WTC11 (cell line): ENCODE measurements around the gene PIK3R4.

Experiments
- ARID4B ChIP-seq: sonication (generic); formaldehyde crosslinking; IDR thresholded peaks from 2 replicates; pipeline ENCODE4 v1.8.0; 2023; ENCODE audit warnings: missing genetic modification reagents, mild to moderate bottlenecking, borderline replicate concordance
- CBFB ChIP-seq: sonication (generic); formaldehyde crosslinking; IDR thresholded peaks from 2 replicates; pipeline ENCODE4 v1.8.1; 2022; ENCODE audit warnings: mild to moderate bottlenecking, low read depth, missing genetic modification reagents
- KAT7 ChIP-seq: sonication (generic); formaldehyde crosslinking; IDR thresholded peaks from 2 replicates; pipeline ENCODE4 v1.8.1; 2023; ENCODE audit warnings: missing genetic modification reagents, mild to moderate bottlenecking, borderline replicate concordance
- RORB ChIP-seq: fragments of 250-450 bp; sonication (Bioruptor Pico); IDR thresholded peaks from 2 replicates; pipeline ENCODE4 v1.9.0; 2021; ENCODE audit warnings: mild to moderate bottlenecking
- SMAD4 ChIP-seq: sonication (generic); formaldehyde crosslinking; IDR thresholded peaks from 2 replicates; pipeline ENCODE4 v1.8.0; 2022; ENCODE audit warnings: mild to moderate bottlenecking, missing genetic modification reagents
- ZBTB21 ChIP-seq: sonication (generic); formaldehyde crosslinking; IDR thresholded peaks from 2 replicates; pipeline ENCODE4 v1.8.1; 2023; ENCODE audit warnings: mild to moderate bottlenecking, missing genetic modification reagents, borderline replicate concordance
- TF ChIP-seq, protein P1 (sequence below): fragments of 200-600 bp; IDR thresholded peaks from 2 replicates; pipeline ENCODE4 v1.8.0; 2022; ENCODE audit warnings: antibody characterized with exemption
- TF ChIP-seq, protein P2 (sequence below): sonication (generic); formaldehyde crosslinking; IDR thresholded peaks from 2 replicates; pipeline ENCODE4 v1.8.1; 2022; ENCODE audit warnings: mild to moderate bottlenecking, missing genetic modification reagents, moderate library complexity, borderline replicate concordance

- TF ChIP-seq ARID4B (CRISPR knock-in tag) (no peak), RORB (no peak), KAT7 (CRISPR knock-in tag) (no peak), SMAD4 (CRISPR knock-in tag) (no peak), ZBTB21 (CRISPR knock-in tag) (no peak), CBFB (no peak)
- TF ChIP-seq, protein P1, sequence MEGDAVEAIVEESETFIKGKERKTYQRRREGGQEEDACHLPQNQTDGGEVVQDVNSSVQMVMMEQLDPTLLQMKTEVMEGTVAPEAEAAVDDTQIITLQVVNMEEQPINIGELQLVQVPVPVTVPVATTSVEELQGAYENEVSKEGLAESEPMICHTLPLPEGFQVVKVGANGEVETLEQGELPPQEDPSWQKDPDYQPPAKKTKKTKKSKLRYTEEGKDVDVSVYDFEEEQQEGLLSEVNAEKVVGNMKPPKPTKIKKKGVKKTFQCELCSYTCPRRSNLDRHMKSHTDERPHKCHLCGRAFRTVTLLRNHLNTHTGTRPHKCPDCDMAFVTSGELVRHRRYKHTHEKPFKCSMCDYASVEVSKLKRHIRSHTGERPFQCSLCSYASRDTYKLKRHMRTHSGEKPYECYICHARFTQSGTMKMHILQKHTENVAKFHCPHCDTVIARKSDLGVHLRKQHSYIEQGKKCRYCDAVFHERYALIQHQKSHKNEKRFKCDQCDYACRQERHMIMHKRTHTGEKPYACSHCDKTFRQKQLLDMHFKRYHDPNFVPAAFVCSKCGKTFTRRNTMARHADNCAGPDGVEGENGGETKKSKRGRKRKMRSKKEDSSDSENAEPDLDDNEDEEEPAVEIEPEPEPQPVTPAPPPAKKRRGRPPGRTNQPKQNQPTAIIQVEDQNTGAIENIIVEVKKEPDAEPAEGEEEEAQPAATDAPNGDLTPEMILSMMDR, result no peak
- TF ChIP-seq, protein P2, sequence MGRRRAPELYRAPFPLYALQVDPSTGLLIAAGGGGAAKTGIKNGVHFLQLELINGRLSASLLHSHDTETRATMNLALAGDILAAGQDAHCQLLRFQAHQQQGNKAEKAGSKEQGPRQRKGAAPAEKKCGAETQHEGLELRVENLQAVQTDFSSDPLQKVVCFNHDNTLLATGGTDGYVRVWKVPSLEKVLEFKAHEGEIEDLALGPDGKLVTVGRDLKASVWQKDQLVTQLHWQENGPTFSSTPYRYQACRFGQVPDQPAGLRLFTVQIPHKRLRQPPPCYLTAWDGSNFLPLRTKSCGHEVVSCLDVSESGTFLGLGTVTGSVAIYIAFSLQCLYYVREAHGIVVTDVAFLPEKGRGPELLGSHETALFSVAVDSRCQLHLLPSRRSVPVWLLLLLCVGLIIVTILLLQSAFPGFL (CRISPR knock-in tag), result no peak
Observed at GRCh38 chr3:130702985-130703384, 43.6 kb downstream of the PIK3R4 start.
